ENCODE measurements around the gene RAX.

DNA sequence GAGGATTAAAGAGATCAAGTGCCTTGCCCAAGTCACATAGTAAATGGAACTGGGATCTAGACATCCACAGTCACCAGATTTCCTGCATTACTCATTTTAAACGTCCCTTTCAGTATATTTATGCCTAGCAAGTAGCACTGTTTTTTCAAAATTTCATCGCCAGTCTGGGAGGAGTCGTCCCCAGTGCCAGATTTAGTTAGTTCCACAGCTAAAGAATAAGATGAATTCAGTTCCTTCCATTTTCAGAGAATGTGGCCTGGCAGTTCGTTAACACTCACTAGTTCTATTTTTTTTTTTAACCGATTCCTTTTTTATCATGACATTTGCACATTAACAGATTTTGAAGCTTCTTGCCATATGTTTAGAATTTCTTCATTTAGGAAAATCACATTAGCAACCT, 42.1 kb downstream of the RAX start:
- TF ChIP-seq EZH2 (IDR thresholded peaks at IDR 0.05) (no peak), POLR2AphosphoS5 (IDR thresholded peaks at IDR 0.05; ENCODE audit: borderline replicate concordance, low read depth, low read length) (no peak)

Data from SK-N-MC (cell line).